ENCODE measurements around the gene C1orf167.

C1orf167 gene

GRCh38 chr1:11817192-11817591 lies 55.2 kb downstream of the C1orf167 start:
- no peak overlapping the region for H3K4me3 Mint-ChIP-seq
- DNase-seq (no peak), ATAC-seq (replicated peaks) (no peak)
- no peaks in the 10 kb centered on the region for H3K27me3 Mint-ChIP-seq
- H3K27ac Mint-ChIP-seq = no peak overlapping the region
- peaks cover 0 to 5% of the 10 kb centered on the region in 2 donors for H3K4me1 Mint-ChIP-seq (ENCODE audit: low read depth in 2 of 2)
- no peaks in the 10 kb centered on the region for H3K9me3 Mint-ChIP-seq
- H3K36me3 Mint-ChIP-seq (ENCODE audit: insufficient read depth) = peaks cover 51% of the 10 kb centered on the region

GRCh38 chr1:11822091-11822490 lies 60.1 kb downstream of the C1orf167 start:
- ATAC-seq (replicated peaks) (no peak), DNase-seq (no peak)
- Mint-ChIP-seq H3K4me3 (no peak overlapping the region), H3K27ac (no peak overlapping the region), H3K9me3 (no peaks in the 10 kb centered on the region), H3K4me1 (ENCODE audit: low read depth in 2 of 2) (no peaks in the 10 kb centered on the region), H3K27me3 (no peaks in the 10 kb centered on the region), H3K36me3 (ENCODE audit: insufficient read depth) (peaks cover 52% of the 10 kb centered on the region)

GRCh38 chr1:11823366-11824137 lies 61.6 kb downstream of the C1orf167 start:
- peaks cover 48% of the 10 kb centered on the region for H3K36me3 Mint-ChIP-seq (ENCODE audit: insufficient read depth)
- no peaks in the 10 kb centered on the region for H3K9me3 Mint-ChIP-seq
- no peak overlapping the region for H3K4me3 Mint-ChIP-seq
- DNase-seq (no peak), ATAC-seq (replicated peaks) (no peak)
- no peak overlapping the region for H3K27ac Mint-ChIP-seq
- no peaks in the 10 kb centered on the region for H3K27me3 Mint-ChIP-seq
- H3K4me1 Mint-ChIP-seq (ENCODE audit: low read depth in 2 of 2) = no peaks in the 10 kb centered on the region

GRCh38 chr1:11825131-11825530 lies 63.1 kb downstream of the C1orf167 start:
- H3K36me3 Mint-ChIP-seq (ENCODE audit: insufficient read depth) = peaks cover 44% of the 10 kb centered on the region
- H3K4me1 Mint-ChIP-seq (ENCODE audit: low read depth in 2 of 2) = no peaks in the 10 kb centered on the region
- H3K4me3 Mint-ChIP-seq = no peak overlapping the region
- no peaks in the 10 kb centered on the region for H3K9me3 Mint-ChIP-seq
- no peaks in the 10 kb centered on the region for H3K27me3 Mint-ChIP-seq
- no peak for DNase-seq
- H3K27ac Mint-ChIP-seq = no peak overlapping the region
- ATAC-seq (replicated peaks) = no peak

GRCh38 chr1:11826946-11827345 lies 65.0 kb downstream of the C1orf167 start:
- no peak overlapping the region for H3K27ac Mint-ChIP-seq
- H3K4me3 Mint-ChIP-seq = no peak overlapping the region
- H3K36me3 Mint-ChIP-seq (ENCODE audit: insufficient read depth) = peaks cover 48% of the 10 kb centered on the region

GRCh38 chr1:11828511-11828910 lies 66.5 kb downstream of the C1orf167 start:
- Mint-ChIP-seq H3K36me3 (ENCODE audit: insufficient read depth) (peaks cover 47% of the 10 kb centered on the region), H3K27me3 (no peaks in the 10 kb centered on the region), H3K4me1 (ENCODE audit: low read depth in 2 of 2) (no peaks in the 10 kb centered on the region), H3K9me3 (no peaks in the 10 kb centered on the region), H3K4me3 (no peak overlapping the region), H3K27ac (no peak overlapping the region)
- ATAC-seq (replicated peaks) (no peak), DNase-seq (no peak)

More at GRCh38 chr1:11826946-11827345, 65.0 kb downstream of the C1orf167 start:
- Mint-ChIP-seq H3K4me1 (ENCODE audit: low read depth in 2 of 2) (no peaks in the 10 kb centered on the region), H3K9me3 (no peaks in the 10 kb centered on the region), H3K27me3 (no peaks in the 10 kb centered on the region)
- ATAC-seq (replicated peaks) = no peak
- DNase-seq = no peak

- ATAC-seq (replicated peaks) = no peak
- no peaks in the 10 kb centered on the region for H3K4me1 Mint-ChIP-seq (ENCODE audit: low read depth in 2 of 2)
Observed at GRCh38 chr1:11831945-11832725, 70.1 kb downstream of the C1orf167 start.

GRCh38 chr1:11833497-11833896 lies 71.5 kb downstream of the C1orf167 start:
- Mint-ChIP-seq H3K36me3 (ENCODE audit: insufficient read depth) (peaks cover 33% of the 10 kb centered on the region), H3K4me3 (no peak overlapping the region), H3K27me3 (no peaks in the 10 kb centered on the region), H3K4me1 (ENCODE audit: low read depth in 2 of 2) (peaks cover 0 to 2% of the 10 kb centered on the region in 2 donors), H3K27ac (peak overlapping the region in 1 of 2 donors; percentile 57), H3K9me3 (no peaks in the 10 kb centered on the region)
- DNase-seq = no peak
- ATAC-seq (replicated peaks) = no peak

More at GRCh38 chr1:11831945-11832725, 70.1 kb downstream of the C1orf167 start:
- Mint-ChIP-seq H3K27ac (no peak overlapping the region), H3K4me3 (no peak overlapping the region), H3K36me3 (ENCODE audit: insufficient read depth) (peaks cover 36% of the 10 kb centered on the region), H3K9me3 (no peaks in the 10 kb centered on the region), H3K27me3 (no peaks in the 10 kb centered on the region)
- no peak for DNase-seq

- H3K4me1 Mint-ChIP-seq (ENCODE audit: low read depth in 2 of 2) = peaks cover 0 to 4% of the 10 kb centered on the region in 2 donors
- H3K27me3 Mint-ChIP-seq = no peaks in the 10 kb centered on the region
- H3K9me3 Mint-ChIP-seq = no peaks in the 10 kb centered on the region
- peak overlapping the region in 1 of 2 donors; percentile 57 for H3K27ac Mint-ChIP-seq
- ATAC-seq (replicated peaks) (no peak), DNase-seq (no peak)
- H3K36me3 Mint-ChIP-seq (ENCODE audit: insufficient read depth) = peaks cover 31% of the 10 kb centered on the region
- no peak overlapping the region for H3K4me3 Mint-ChIP-seq
Observed at GRCh38 chr1:11833900-11834299, 71.9 kb downstream of the C1orf167 start.

- H3K4me3 Mint-ChIP-seq = no peak overlapping the region
- DNase-seq (no peak), ATAC-seq (replicated peaks) (no peak)
- no peak overlapping the region for H3K27ac Mint-ChIP-seq
- no peaks in the 10 kb centered on the region for H3K9me3 Mint-ChIP-seq
- H3K36me3 Mint-ChIP-seq (ENCODE audit: insufficient read depth) = peaks cover 39% of the 10 kb centered on the region
- peaks cover 0 to 4% of the 10 kb centered on the region in 2 donors for H3K4me1 Mint-ChIP-seq (ENCODE audit: low read depth in 2 of 2)
- H3K27me3 Mint-ChIP-seq = no peaks in the 10 kb centered on the region
Observed at GRCh38 chr1:11835441-11836225, 73.6 kb downstream of the C1orf167 start.

GRCh38 chr1:11836955-11837766 lies 75.2 kb downstream of the C1orf167 start:
- no peak overlapping the region for H3K4me3 Mint-ChIP-seq
- ATAC-seq (replicated peaks) = no peak
- no peak overlapping the region for H3K27ac Mint-ChIP-seq

GRCh38 chr1:11837767-11838348 lies 75.9 kb downstream of the C1orf167 start:
- ATAC-seq (replicated peaks) (no peak), DNase-seq (no peak)
- no peak overlapping the region for H3K27ac Mint-ChIP-seq
- no peaks in the 10 kb centered on the region for H3K27me3 Mint-ChIP-seq
- no peak overlapping the region for H3K4me3 Mint-ChIP-seq
- H3K9me3 Mint-ChIP-seq = no peaks in the 10 kb centered on the region
- peaks cover 27% of the 10 kb centered on the region for H3K36me3 Mint-ChIP-seq (ENCODE audit: insufficient read depth)
- peaks cover 0 to 4% of the 10 kb centered on the region in 2 donors for H3K4me1 Mint-ChIP-seq (ENCODE audit: low read depth in 2 of 2)

More at GRCh38 chr1:11836955-11837766, 75.2 kb downstream of the C1orf167 start:
- Mint-ChIP-seq H3K4me1 (ENCODE audit: low read depth in 2 of 2) (peaks cover 0 to 4% of the 10 kb centered on the region in 2 donors), H3K27me3 (no peaks in the 10 kb centered on the region), H3K36me3 (ENCODE audit: insufficient read depth) (peaks cover 27% of the 10 kb centered on the region), H3K9me3 (no peaks in the 10 kb centered on the region)
- no peak for DNase-seq
